SW480 (cell line): ENCODE measurements around the gene SRSF3.

ENCODE experiments used
- DNase-seq: peaks from one replicate; pipeline ENCODE4 v3.0.0-alpha.2; 2016; ENCODE audit warnings: low spot score

Gene SRSF3

GRCh38 chr6:36594029-36594815 is at the start of gene SRSF3:
Gene SRSF3, plus strand, starts transcription at chr6:36594362. Its CDS starts 2,401 bp downstream, at chr6:36596763.
- peak; percentile 98 for DNase-seq

GRCh38 chr6:36545767-36546307 is 48.3 kb upstream of the SRSF3 start:
- DNase-seq: no peak

GRCh38 chr6:36546308-36546919 is 47.7 kb upstream of the SRSF3 start:
- peak; percentile 9 for DNase-seq

GRCh38 chr6:36546920-36547645 is 47.1 kb upstream of the SRSF3 start, which contains the start of gene STK38:
Gene STK38, minus strand, starts transcription at chr6:36547479. Its CDS starts 7,277 bp downstream, at chr6:36540202.
- peak; percentile 74 for DNase-seq

GRCh38 chr6:36547646-36548400 is 46.3 kb upstream of the SRSF3 start:
- no peak for DNase-seq

- no peak for DNase-seq
Observed at GRCh38 chr6:36548401-36548743, 45.8 kb upstream of the SRSF3 start.

GRCh38 chr6:36550473-36551000 is 43.6 kb upstream of the SRSF3 start:
- DNase-seq: no peak

- DNase-seq: no peak
Observed at GRCh38 chr6:36555750-36556252, 38.4 kb upstream of the SRSF3 start.

GRCh38 chr6:36556281-36556680 is 37.9 kb upstream of the SRSF3 start:
- DNase-seq: no peak

GRCh38 chr6:36559011-36559793 is 35.0 kb upstream of the SRSF3 start:
- DNase-seq: no peak

GRCh38 chr6:36560822-36561221 is 33.3 kb upstream of the SRSF3 start:
- no peak for DNase-seq

- DNase-seq: no peak
Observed at GRCh38 chr6:36563237-36563927, 30.8 kb upstream of the SRSF3 start.

- DNase-seq: no peak
Observed at GRCh38 chr6:36563928-36564284, 30.3 kb upstream of the SRSF3 start.

GRCh38 chr6:36566418-36566905 is 27.7 kb upstream of the SRSF3 start:
- DNase-seq: no peak

- DNase-seq: no peak
Observed at GRCh38 chr6:36570264-36570663, 23.9 kb upstream of the SRSF3 start.

- DNase-seq: no peak
Observed at GRCh38 chr6:36571122-36572043, 22.8 kb upstream of the SRSF3 start.

GRCh38 chr6:36572353-36573311 is 21.5 kb upstream of the SRSF3 start:
- peak; percentile 82 for DNase-seq

- DNase-seq: no peak
Observed at GRCh38 chr6:36574679-36575078, 19.5 kb upstream of the SRSF3 start.
